Coronary artery (tissue), 2 donors: Measurements from ENCODE around the gene CBS.
A peak's percentile ranks its signal among the peaks of the same experiment; 100 is the strongest.

Experiments used
- DNase-seq: peaks from one replicate; pipeline ENCODE4 v3.0.0-alpha.2; 2017; ENCODE audit warnings: low spot score
- H3K27ac ChIP-seq, 2 donors: fragments of 200-600 bp; sonication (generic); one replicate each; pipeline ENCODE4 v1.5.1; 2016 to 2019
- H3K4me3 ChIP-seq: fragments of 200-600 bp; sonication (generic); 2 replicates; pipeline ENCODE4 v1.5.1; 2016; ENCODE audit warnings: mild to moderate bottlenecking, moderate library complexity
- TF ChIP-seq, protein P1 (sequence below): fragments of 200-600 bp; sonication (generic); IDR thresholded peaks from one replicate; pipeline ENCODE4 v1.5.1; 2019; ENCODE audit warnings: antibody characterized with exemption

Gene CBS

DNA sequence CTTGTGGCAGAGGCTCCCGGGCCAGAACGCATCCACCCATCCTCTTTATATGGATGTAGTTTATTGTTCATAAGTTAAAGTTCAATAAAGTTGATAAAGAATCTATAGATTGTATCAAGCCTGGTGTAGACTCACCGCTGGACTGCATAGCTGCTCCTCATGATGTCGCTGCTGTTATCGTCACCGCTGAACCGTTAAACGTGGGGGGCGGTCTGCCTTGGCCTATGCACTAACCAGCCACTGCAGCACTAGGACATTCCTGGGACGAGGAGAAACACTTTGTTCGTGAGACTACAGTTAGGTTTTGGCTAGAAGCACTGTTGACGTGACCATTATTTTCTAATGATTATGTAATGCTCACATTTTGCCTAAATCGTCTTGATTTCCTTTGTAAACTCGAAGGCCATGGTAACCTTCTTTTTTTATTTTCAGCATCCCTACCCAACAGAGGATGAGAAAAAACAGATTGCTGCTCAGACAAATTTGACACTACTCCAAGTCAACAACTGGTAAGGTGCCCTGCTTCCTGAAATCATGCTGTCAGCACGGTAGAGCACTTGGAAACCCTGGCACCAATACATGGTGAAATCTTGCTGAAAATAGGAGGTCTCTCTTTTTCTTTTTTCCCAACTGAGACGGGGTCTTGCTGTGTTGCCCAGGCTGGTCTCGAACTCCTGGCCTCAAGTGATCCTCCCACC is 51.0 kb downstream of the CBS start:
- TF ChIP-seq, protein P1, sequence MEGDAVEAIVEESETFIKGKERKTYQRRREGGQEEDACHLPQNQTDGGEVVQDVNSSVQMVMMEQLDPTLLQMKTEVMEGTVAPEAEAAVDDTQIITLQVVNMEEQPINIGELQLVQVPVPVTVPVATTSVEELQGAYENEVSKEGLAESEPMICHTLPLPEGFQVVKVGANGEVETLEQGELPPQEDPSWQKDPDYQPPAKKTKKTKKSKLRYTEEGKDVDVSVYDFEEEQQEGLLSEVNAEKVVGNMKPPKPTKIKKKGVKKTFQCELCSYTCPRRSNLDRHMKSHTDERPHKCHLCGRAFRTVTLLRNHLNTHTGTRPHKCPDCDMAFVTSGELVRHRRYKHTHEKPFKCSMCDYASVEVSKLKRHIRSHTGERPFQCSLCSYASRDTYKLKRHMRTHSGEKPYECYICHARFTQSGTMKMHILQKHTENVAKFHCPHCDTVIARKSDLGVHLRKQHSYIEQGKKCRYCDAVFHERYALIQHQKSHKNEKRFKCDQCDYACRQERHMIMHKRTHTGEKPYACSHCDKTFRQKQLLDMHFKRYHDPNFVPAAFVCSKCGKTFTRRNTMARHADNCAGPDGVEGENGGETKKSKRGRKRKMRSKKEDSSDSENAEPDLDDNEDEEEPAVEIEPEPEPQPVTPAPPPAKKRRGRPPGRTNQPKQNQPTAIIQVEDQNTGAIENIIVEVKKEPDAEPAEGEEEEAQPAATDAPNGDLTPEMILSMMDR = no peak
- DNase-seq = peak; percentile 38
- H3K27ac ChIP-seq = no peak overlapping the region

DNA sequence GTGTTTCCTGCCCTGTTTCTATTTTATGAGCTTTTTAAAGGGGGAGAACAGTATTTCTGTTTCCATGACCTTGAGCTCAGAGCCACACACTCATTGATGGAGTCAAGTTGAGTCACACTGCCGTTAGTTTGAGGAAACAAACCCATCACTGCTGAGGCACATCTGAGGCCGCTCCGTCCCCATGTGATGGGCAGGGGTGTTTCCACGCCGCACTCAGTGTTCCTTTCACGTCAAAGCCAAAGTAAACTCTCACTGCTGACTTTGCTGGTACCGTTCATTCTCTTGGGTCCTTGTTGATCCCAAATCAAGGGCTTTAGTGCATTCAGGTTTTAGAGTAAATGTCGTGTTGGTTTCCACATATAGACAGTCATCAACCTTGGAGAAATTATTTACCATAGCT is 52.5 kb downstream of the CBS start:
- peak; percentile 31 for DNase-seq
- TF ChIP-seq, protein P1 = no peak
- Histone ChIP-seq H3K4me3 (no peak overlapping the region), H3K27ac (no peak overlapping the region)

More for the DNA sequence above, 51.0 kb downstream of the CBS start:
- H3K4me3 ChIP-seq = no peak overlapping the region

DNA sequence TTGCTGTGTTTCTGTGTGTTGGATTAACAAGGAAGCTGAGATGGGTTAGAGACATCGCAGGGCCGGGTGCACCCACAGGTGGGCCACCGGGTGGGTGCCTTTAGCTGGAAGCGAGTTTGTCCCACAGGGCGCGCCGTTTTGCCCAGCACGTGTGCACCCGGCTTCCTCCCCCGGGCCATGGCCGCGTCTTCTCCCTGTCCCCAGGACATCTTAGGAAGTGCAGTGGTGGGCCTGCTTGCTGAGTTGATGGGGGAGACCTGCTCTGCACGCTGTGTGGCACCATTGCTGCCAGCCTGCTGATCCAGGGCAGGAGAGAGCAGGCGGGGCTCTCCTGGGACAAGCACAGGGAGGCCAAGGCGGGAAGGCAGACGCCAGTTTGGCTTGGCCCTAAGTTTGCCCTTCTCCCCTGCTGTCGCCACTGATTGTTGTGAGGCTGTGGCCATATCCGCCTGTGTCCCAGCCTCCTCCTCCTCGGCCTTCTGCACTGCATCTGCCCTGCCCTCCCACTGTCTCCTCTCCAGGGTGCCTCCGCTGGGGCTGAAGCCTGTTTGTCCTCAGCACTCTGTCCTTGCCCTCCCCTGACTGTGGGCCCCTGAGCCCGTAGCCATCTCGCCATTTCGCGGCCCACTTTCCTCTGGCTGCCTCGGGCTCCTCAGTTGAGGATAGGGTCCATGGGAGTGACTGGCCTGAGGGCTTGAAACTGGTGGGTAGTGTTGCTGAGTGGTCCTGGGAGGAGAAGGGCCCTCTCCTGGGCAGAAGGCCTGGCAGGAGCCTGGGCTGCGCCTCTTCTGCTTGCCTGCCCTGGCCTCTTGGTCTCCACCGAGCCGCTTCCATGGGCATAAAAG is 53.7 kb downstream of the CBS start:
- H3K4me3 ChIP-seq = no peak overlapping the region
- no peak for DNase-seq
- TF ChIP-seq, protein P1 = no peak
- no peak overlapping the region for H3K27ac ChIP-seq

DNA sequence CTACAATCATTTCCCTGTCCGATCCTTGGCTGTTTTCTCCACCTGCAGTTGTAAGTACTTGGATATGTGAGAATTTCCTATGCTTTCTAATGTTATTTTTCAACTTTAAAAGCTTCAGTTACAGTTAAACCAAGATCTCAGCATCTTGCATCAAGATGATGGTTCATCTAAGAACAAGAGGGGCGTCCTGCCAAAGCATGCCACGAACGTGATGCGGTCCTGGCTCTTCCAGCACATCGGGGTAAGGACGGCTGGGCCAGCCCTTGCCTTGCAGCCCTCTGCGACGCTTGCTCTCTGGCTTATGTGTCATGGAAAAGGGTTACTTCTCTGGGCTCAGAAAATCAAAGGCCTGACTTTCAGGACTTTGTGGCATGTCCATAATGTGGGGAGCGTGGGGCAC is 54.4 kb downstream of the CBS start:
- TF ChIP-seq, protein P1 = no peak
- DNase-seq = no peak
- no peak overlapping the region for H3K4me3 ChIP-seq
- no peak overlapping the region for H3K27ac ChIP-seq

DNA sequence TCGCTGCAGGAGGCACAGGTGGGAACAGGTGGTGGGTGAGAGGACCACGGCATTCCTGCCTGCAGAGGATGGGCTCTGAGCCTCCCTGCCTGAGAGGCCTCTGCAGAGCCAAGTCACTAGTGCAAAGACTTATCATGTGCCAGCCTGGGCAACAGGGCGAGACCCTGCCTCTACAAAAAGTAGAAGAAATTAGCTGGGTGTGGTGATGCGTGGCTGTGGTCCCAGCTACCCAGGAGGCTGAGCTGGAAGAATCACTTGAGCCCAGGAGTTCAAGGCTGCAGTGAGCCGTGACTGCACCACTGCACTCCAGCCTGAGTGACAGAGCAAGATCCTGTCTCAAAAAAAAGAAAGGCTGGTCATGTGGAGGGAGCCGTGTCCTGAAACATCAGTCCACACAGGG is 54.9 kb downstream of the CBS start:
- no peak overlapping the region for H3K27ac ChIP-seq
- DNase-seq = no peak
- TF ChIP-seq, protein P1 = no peak

DNA sequence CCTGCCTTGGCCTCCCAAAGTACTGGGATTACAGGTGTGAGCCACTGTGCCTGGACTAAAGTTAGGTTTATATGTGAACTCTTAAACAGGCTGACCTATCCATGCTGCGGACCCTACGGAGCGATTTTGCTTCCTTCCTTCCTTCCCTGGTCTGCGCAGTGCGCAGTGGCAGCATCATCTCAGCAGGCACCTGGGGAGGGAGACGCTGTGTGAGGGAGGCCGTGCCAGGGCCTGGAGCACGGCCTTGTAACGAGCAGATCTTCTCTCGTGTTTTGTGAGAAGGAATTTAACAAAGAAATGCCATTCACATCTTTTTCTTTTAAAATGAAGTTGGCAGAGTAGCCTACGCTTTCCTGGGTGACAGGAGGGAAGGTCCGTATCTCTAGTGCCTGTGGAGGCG is 55.5 kb downstream of the CBS start:
- TF ChIP-seq, protein P1 = no peak

More for the DNA sequence above, 54.9 kb downstream of the CBS start:
- H3K4me3 ChIP-seq = no peak overlapping the region

DNA sequence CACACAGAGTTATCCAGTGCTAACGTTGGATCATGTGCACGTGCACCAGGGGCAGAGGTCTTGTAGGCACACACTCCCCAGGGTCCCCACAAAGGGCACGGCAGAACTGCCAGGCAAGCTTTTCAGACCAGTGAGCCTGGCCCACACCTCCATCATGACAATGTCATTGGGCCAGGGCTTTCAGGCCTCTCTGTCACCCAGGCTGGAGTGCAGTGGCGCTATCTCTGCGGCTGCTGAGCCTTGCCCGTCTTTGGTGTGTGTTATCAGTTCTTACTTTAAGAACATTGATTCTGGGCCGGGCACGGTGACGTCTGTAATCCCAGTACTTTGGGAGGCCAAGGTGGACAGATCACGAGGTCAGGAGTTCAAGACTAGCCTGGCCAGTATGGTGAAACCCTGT is 57.1 kb downstream of the CBS start:
- no peak overlapping the region for H3K4me3 ChIP-seq
- no peak for DNase-seq
- TF ChIP-seq, protein P1 = no peak
- no peak overlapping the region for H3K27ac ChIP-seq

More for the DNA sequence above, 55.5 kb downstream of the CBS start:
- no peak for DNase-seq
- H3K27ac ChIP-seq = no peak overlapping the region
- H3K4me3 ChIP-seq = no peak overlapping the region
